Mesothelial cell of epicardium (in vitro differentiated cells): Measurements from ENCODE around the gene DCXR. TPM values are rescaled to one million over a fixed set of nuclear protein-coding genes. Genes with fewer than 3 reads are reported as not detected.

ENCODE experiments used
- DNase-seq, 2 experiments: peaks; one replicate each; pipeline ENCODE4 v3.0.0; 2021; ENCODE audit warnings: low spot score in 2 of 2; ENCODE audit not compliant: unreplicated experiment in 2 of 2
- H3K27ac Mint-ChIP-seq: 2 replicates; pipeline ENCODE4 v1.8.0; 2021; ENCODE audit warnings: mixed read lengths
- H3K27me3 Mint-ChIP-seq: 2 replicates; pipeline ENCODE4 v1.8.0; 2021; ENCODE audit warnings: low read depth, mixed read lengths
- H3K36me3 Mint-ChIP-seq: 2 replicates; pipeline ENCODE4 v1.8.0; 2021; ENCODE audit warnings: mixed read lengths
- H3K4me1 Mint-ChIP-seq: 2 replicates; pipeline ENCODE4 v1.8.0; 2021; ENCODE audit warnings: mixed read lengths
- H3K4me3 Mint-ChIP-seq: 2 replicates; pipeline ENCODE4 v1.8.0; 2021; ENCODE audit warnings: mild to moderate bottlenecking, moderate library complexity, mixed read lengths
- H3K9me3 Mint-ChIP-seq: 2 replicates; pipeline ENCODE4 v1.8.0; 2021; ENCODE audit warnings: mixed read lengths
- CTCF ChIP-seq: fragments of 200-600 bp; sonication (generic); IDR thresholded peaks from one replicate; pipeline ENCODE4 v1.5.0; 2021; ENCODE audit warnings: antibody characterized with exemption; ENCODE audit not compliant: unreplicated experiment
- total RNA-seq: library from RNA; stranded (reverse); gene quantifications from 3 replicates; pipeline ENCODE4 v1.2.1, GENCODE V29; 2021

Gene DCXR
- total RNA-seq, 1 donor from 2014 or later = 77.6 TPM

GRCh38 chr17:81993729-81994592 lies 43.5 kb downstream of the DCXR start:
- peak in 1 of 2 experiments; percentile 18 for DNase-seq
- TF ChIP-seq CTCF = no peak
- Mint-ChIP-seq H3K4me3 (no peak overlapping the region), H3K9me3 (no peaks in the 10 kb centered on the region), H3K4me1 (peaks cover 18% of the 10 kb centered on the region), H3K27ac (peak overlapping the region; percentile 34), H3K27me3 (no peaks in the 10 kb centered on the region), H3K36me3 (peaks cover 17% of the 10 kb centered on the region)

- no peaks in the 10 kb centered on the region for H3K27me3 Mint-ChIP-seq
- H3K9me3 Mint-ChIP-seq = no peaks in the 10 kb centered on the region
- peak in 1 of 2 experiments; percentile 20 for DNase-seq
- no peak overlapping the region for H3K4me3 Mint-ChIP-seq
- peaks cover 15% of the 10 kb centered on the region for H3K4me1 Mint-ChIP-seq
- H3K27ac Mint-ChIP-seq = peak overlapping the region; percentile 50
- peaks cover 17% of the 10 kb centered on the region for H3K36me3 Mint-ChIP-seq
- no peak for TF ChIP-seq CTCF
Measured at GRCh38 chr17:81992306-81993102, 45.0 kb downstream of the DCXR start.

GRCh38 chr17:81991684-81992305 lies 45.7 kb downstream of the DCXR start:
- peak in 1 of 2 experiments; percentile 23 for DNase-seq
- TF ChIP-seq CTCF = no peak
- Mint-ChIP-seq H3K36me3 (peaks cover 16% of the 10 kb centered on the region), H3K4me1 (peaks cover 15% of the 10 kb centered on the region), H3K9me3 (no peaks in the 10 kb centered on the region), H3K27ac (peak overlapping the region; percentile 59), H3K27me3 (no peaks in the 10 kb centered on the region), H3K4me3 (peak overlapping the region; percentile 24)

- no peak for TF ChIP-seq CTCF
- no peak for DNase-seq
- H3K27me3 Mint-ChIP-seq = no peaks in the 10 kb centered on the region
- peak overlapping the region; percentile 59 for H3K27ac Mint-ChIP-seq
- peak overlapping the region; percentile 24 for H3K4me3 Mint-ChIP-seq
- H3K36me3 Mint-ChIP-seq = peaks cover 18% of the 10 kb centered on the region
- H3K9me3 Mint-ChIP-seq = no peaks in the 10 kb centered on the region
- peaks cover 15% of the 10 kb centered on the region for H3K4me1 Mint-ChIP-seq
Measured at GRCh38 chr17:81990836-81991683, 46.4 kb downstream of the DCXR start.
